Neural progenitor cell (in vitro differentiated cells): Measurements from ENCODE around the gene PEX5L.
A peak's percentile ranks its signal among the peaks of the same experiment; 100 is the strongest.

ENCODE experiments used
- CTCF ChIP-seq: fragments of 200-600 bp; sonication (generic); IDR thresholded peaks from 2 replicates; pipeline ENCODE4 v1.5.1; 2017; ENCODE audit warnings: antibody characterized with exemption, mild to moderate bottlenecking
- EZH2 ChIP-seq: fragments of 200-600 bp; sonication (generic); IDR thresholded peaks from 2 replicates; pipeline ENCODE4 v1.6.1; 2017; ENCODE audit warnings: antibody characterized with exemption, mild to moderate bottlenecking, moderate library complexity
- EZH2phosphoT487 ChIP-seq: fragments of 200-600 bp; sonication (generic); IDR thresholded peaks from 2 replicates; pipeline ENCODE4 v1.6.1; 2017; ENCODE audit warnings: antibody characterized with exemption

GRCh38 chr3:179929091-179929529 is 107.6 kb downstream of the PEX5L start:
- TF ChIP-seq EZH2: no peak
- peak; percentile 94 for TF ChIP-seq CTCF
- no peak for TF ChIP-seq EZH2phosphoT487
